GM12891 (cell line): ENCODE results near the gene TNFSF11.

Experiments used
- DNase-seq: peaks from one replicate; pipeline ENCODE4 v3.0.0; 2011; ENCODE audit warnings: low spot score; ENCODE audit not compliant: insufficient read length
- FAIRE-seq: peaks from 2 replicates; lab custom pipeline; 2011; peaks lifted over from hg19 to GRCh38; lab: Jason Lieb, UNC
- PAX5 ChIP-seq: IDR thresholded peaks from 2 replicates; pipeline ENCODE4 v1.6.1; 2011; ENCODE audit warnings: low read length, moderate library complexity, mild to moderate bottlenecking; ENCODE audit not compliant: insufficient read depth, severe bottlenecking
- POLR2A ChIP-seq: IDR thresholded peaks from 2 replicates; pipeline ENCODE4 v1.6.1; 2011; ENCODE audit warnings: low read depth, low read length, control low read depth
- POLR2AphosphoS5 ChIP-seq: IDR thresholded peaks from 2 replicates; pipeline ENCODE4 v1.6.1; 2011; ENCODE audit warnings: low read depth, low read length, control low read depth
- POU2F2 ChIP-seq: IDR thresholded peaks from 2 replicates; pipeline ENCODE4 v1.6.1; 2011; ENCODE audit warnings: low read depth, mild to moderate bottlenecking, control low read depth, low read length, moderate library complexity
- SPI1 ChIP-seq: IDR thresholded peaks from 2 replicates; pipeline ENCODE4 v1.6.1; 2011; ENCODE audit warnings: low read depth, low read length, control low read depth
- TAF1 ChIP-seq: IDR thresholded peaks from 2 replicates; pipeline ENCODE4 v1.6.1; 2011; ENCODE audit warnings: low read depth, low read length, control low read depth

Gene TNFSF11

DNA sequence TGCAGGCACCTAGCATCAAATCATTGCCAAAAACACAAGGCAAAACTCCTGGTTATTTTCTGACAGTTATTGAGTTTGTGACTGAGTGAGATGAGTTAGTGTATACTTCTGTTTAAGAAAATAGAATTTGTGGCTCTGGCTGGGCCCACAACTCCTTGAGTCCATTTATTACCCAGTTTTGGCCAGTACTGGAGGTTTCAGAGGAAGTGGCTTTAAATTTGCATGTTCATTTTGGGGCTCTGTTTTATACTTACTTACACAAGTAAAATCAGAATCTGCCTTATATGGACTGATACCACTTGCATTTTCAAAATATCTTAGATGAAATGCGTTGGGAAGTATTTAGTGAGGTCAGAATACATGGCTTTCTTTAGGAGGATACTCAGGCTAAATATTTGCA is 29.0 kb downstream of the TNFSF11 start:
- peak; percentile 9 for DNase-seq
- TF ChIP-seq TAF1 (no peak), POU2F2 (peak; percentile 68; the same call in 1 of the 2 replicates), SPI1 (peak; percentile 78), PAX5 (no peak)
- FAIRE-seq: peak; percentile 77

DNA sequence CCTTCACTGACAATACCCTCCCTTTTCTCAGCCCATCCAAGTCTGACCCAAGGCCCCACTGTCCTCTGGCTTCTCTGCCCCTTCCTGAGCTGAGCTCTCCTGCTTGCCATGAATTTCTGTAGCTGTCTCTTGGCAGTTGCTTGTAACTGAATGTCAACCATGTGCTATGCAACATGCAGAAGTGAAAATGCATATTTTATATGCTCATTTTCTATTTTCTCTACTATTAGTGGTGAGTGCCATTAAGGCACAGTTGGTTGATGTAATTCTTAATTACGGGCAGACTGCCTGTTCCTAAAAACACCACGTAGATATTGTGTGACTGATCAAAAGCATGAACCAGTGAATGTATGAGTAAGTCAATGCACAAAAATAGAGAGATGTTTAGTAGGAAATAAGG is 29.6 kb downstream of the TNFSF11 start:
- DNase-seq (no peak), FAIRE-seq (peak; percentile 72)
- TF ChIP-seq SPI1: peak; percentile 42
- no peak for TF ChIP-seq POLR2A

DNA sequence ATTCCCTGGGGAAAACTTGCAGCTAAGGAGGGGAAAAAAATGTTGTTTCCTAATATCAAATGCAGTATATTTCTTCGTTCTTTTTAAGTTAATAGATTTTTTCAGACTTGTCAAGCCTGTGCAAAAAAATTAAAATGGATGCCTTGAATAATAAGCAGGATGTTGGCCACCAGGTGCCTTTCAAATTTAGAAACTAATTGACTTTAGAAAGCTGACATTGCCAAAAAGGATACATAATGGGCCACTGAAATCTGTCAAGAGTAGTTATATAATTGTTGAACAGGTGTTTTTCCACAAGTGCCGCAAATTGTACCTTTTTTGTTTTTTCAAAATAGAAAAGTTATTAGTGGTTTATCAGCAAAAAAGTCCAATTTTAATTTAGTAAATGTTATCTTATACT is 33.6 kb downstream of the TNFSF11 start:
- no peak for FAIRE-seq
- no peak for DNase-seq
- no peak for TF ChIP-seq POLR2AphosphoS5
- TF ChIP-seq POLR2A: no peak
- no peak for TF ChIP-seq PAX5
- no peak for TF ChIP-seq POU2F2

DNA sequence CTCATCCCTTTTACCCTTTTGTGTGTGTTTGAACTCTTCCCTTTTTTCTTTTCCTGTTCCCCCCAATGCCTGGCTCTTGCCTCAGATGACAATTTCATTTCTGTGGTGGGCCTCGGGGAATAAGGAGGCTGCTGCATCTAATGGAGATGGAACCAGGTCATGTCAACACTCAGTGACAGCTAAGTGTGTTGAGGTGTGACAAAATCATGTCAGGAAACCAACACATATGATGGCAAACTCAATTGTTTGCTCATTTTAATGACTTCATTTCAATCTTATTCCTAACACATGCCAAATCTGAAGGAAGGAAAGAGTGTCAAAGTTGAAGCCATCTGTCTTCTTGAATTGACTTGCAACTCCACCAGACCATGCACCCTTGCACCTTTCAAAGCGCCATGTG is 36.7 kb downstream of the TNFSF11 start:
- no peak for TF ChIP-seq TAF1
- TF ChIP-seq SPI1: no peak
- no peak for TF ChIP-seq PAX5
- no peak for TF ChIP-seq POLR2AphosphoS5
- TF ChIP-seq POLR2A: no peak
- TF ChIP-seq POU2F2: no peak
- no peak for DNase-seq
- peak; percentile 74 for FAIRE-seq

DNA sequence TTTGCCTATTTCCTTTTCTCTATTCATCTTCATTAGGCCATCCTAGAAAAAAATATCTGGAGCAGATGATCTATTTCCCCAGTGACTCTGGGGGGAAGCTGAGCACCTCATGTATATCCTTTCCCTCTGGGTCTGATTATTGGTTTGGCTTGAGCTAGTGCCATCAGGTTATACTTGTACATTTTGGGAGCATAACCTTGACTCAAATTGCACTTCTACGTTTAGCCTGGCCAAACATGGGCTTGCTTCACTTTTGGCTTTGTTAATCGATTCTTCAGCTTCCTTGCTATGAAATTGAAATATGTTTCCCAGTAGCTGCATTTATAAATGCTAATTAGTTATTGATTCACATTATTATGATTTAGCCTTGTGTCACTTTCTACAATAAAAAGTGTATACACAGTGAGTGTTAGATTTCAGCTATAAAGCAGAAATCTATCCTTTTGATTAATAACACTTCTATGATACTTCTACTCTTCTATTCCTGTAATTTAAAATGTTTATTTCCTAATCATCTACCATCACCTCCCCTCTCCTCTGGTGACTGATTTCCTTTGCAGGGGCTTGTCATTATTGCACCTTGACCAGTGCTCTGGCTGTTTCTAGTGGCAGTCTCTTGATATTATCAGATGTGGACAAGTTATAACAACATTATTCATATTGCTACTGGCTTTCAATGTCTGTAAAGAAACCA is 37.3 kb downstream of the TNFSF11 start:
- DNase-seq (no peak), FAIRE-seq (no peak)
- TF ChIP-seq PAX5: no peak
- no peak for TF ChIP-seq POLR2AphosphoS5
- no peak for TF ChIP-seq TAF1
- TF ChIP-seq POLR2A: no peak
- TF ChIP-seq SPI1: no peak
- TF ChIP-seq POU2F2: no peak

DNA sequence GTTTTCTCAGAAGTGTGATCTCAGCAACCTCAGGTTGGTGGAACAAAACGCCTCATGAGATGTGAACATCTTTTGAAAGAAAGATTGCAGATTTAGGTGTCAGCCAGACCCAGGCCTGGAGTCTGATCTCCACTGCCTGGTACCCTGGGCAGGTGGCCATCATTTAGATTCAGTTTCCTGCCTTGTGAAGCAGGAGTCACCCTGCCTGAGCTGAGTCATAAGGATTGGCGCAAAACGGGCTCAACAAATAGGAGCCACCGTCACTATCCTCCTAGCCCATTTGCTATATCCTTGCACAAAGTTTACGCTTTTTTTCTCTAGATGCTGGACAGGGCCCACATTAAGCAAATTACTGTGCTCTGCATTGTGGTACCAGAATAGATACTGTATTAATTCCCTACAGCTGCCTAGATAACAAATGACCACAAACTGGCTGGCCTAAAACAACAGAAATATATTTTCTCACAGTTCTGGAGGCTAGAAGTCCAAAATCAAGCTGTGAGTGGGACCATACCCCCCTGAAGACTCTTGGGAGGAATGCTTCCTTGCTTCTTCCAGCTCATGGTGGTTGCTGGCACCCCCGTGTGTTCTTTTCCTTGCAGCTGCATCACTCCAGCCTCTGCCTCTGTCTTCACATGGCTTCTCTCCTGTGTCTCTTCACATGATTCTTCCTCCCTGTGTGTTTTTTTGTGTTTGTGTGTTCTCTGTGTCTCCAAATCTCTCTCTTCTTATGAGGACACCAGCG is 38.2 kb downstream of the TNFSF11 start:
- no peak for TF ChIP-seq POLR2AphosphoS5
- no peak for TF ChIP-seq SPI1
- no peak for TF ChIP-seq POLR2A
- TF ChIP-seq TAF1: no peak
- TF ChIP-seq PAX5: no peak
- no peak for TF ChIP-seq POU2F2
- FAIRE-seq (no peak), DNase-seq (no peak)

DNA sequence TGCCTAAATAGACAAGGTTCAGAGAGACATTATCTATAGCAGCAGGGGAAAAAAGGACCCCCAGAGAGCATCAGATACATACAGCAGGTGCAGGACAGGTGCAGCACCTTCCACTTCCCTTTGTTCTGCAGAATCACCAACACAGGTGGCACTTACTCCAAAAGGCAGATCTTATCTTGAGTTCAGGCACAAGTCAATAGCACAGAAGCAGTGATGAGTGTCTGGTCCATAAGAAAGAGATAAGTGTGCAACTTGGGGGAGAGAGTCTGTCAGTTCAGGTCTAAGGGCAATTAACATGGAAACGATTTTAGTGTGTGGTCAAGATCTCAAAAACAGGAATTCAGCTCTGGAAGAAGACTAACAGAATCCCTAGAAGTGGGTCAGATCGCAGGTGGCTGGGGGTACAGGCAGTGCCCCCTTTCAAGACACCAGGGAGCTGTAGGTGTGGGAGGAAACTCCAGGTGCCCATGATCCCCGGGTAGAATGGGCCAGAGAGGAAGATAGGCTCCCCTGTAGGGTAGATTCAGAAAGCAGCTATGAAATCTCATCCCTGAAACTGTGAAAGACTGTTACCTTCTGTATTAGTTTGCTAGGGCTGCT is 40.6 kb downstream of the TNFSF11 start:
- no peak for DNase-seq
- TF ChIP-seq TAF1: no peak
- no peak for TF ChIP-seq PAX5
- no peak for TF ChIP-seq POU2F2
- TF ChIP-seq SPI1: no peak
- no peak for TF ChIP-seq POLR2AphosphoS5
- no peak for TF ChIP-seq POLR2A
- peak; percentile 76 for FAIRE-seq

DNA sequence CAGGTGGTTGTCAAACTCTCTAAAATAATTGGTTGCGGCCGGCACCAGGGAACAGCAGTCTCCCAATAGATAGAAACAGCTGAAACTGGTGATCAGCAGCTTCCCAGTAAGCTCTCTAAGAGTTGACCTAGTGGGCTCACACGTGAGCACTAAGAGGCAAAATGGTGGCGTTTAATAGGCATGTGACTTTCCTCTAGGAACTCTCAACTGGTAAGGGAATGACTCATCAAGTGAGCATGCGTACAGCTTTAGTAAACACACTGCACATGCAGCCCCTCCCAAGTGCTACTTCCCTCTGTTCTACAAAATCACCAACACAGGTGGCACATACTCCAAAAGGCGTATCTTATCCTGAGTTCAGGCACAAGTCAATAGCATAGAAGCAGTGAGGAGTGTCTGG is 41.7 kb downstream of the TNFSF11 start:
- FAIRE-seq (peak; percentile 55), DNase-seq (no peak)
- TF ChIP-seq POU2F2 (no peak), TAF1 (no peak), POLR2AphosphoS5 (no peak), SPI1 (no peak), PAX5 (no peak), POLR2A (no peak)

DNA sequence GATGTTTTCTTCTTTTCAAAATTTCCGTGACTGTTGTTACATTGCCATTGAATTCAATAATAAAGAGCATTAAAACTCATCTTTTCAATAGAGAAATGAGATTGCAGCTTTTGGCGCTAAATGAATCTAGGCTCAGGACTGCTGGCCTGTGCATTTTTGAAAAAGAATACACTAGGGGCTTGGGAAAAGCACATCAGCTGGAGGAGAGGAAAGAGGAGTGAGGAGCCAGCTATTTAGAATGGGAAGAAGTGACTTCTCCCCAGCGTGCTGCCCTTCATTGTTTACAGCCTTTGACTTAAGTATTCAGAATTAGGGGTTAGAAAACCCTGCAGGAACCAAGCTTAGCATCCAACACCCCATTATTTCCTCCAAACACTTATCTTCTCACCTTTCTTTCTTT is 43.3 kb downstream of the TNFSF11 start:
- DNase-seq (no peak), FAIRE-seq (no peak)
- TF ChIP-seq TAF1 (no peak), SPI1 (no peak), POU2F2 (no peak), POLR2A (no peak), PAX5 (no peak), POLR2AphosphoS5 (no peak)
